GOT3 (cell line): ENCODE measurements around the gene CAB39L.

Experiments
- DNase-seq: peaks from one replicate; lab custom pipeline; 2025; ENCODE audit warnings: mixed read lengths; lab: John Stamatoyannopoulos, UW

CAB39L gene

DNA sequence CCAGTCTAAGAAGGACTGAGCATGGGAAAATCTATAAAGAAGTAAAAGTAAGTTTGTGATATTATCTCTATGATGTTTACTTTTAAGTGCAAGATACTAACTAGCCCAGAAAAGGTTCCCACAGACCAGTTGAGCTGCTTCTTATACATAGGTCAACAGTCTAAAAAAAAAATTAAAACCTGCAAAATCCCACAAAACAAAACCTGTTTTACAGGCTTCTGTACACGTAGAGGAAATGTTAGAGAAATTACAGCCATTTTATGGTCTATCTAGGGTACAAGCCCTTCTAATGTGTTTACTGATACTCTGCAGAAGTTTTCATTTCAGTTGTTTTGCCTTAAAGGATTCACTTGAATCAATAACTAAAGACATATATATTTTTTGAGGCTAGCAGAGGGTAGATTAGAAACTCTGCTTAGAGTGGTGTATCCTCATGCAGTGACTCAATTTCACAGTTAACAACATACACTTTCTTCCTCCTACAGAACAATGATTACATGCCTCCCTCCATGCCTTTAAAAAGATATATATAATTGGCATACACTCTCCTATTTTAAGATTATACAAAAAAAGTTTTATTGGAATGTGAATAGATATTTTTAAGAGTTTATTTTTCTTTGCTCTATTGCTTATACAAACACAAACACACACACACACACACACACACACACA lies 43.9 kb downstream of the CAB39L start:
- no peak for DNase-seq

DNA sequence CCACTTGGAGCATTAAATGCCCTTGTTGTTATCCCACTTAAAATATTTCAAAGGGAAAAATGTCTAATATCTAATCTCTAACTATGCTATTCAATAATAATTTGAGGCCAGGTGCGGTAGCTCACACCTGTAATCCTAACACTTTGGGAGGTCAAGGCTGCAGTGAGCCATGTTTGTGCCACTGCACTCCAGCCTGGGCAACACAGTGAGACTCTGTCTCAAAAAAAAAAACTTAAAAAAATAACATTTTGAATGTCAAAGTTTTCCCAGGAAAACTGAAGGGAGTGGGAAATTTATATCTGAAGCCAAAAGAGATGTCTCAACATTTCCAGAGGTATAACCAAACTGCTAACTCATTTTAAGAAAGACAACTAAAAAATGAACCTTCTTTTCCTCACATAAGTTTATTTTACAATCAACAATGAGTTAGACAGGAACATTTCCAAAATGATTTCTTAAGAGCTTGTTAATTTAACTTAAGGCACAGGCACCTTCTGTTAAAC lies 47.9 kb downstream of the CAB39L start:
- no peak for DNase-seq

DNA sequence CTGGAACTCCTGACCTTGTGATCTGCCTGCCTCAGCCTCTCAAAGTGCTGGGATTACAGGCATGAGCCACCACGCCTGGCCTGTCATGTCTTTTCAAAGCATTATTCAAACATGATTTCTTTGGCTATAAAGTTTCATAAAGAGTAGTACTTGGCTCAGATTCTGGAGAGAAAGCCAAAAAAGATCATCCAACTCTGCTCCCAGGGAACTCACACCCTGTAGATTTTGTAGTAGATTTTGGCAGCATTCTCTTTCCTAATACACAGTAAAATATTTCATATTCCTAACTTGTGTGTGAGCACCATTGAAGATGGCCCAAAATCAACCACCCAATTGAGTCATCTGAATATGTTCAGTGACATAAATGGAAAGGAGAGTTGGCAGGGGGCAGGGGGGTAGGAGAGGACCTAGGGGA lies 48.4 kb downstream of the CAB39L start:
- DNase-seq = no peak

DNA sequence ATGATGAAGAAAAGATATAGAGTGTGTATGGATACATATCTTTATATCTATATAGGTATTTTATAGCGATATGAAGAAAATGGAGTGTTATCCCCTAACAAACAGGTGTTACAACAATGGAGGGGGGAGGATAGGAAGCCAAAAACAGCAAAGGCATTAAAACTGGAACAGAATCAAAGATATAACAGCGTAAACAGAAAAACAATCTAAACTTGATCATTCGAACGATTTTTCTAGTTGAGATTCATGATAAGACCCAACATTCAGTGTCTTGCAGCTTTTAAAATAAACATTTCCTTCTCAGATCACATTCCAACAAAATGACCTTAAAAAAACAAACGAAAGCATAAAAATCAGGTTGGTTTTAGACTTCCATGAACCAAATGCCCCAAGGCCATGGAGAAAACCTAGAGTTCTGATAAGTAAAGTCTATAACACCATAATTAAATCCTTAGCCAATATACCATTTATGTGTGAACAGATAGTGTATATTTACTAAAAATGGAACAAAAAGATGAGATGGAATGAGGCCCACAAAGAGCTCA lies 55.7 kb downstream of the CAB39L start:
- no peak for DNase-seq

DNA sequence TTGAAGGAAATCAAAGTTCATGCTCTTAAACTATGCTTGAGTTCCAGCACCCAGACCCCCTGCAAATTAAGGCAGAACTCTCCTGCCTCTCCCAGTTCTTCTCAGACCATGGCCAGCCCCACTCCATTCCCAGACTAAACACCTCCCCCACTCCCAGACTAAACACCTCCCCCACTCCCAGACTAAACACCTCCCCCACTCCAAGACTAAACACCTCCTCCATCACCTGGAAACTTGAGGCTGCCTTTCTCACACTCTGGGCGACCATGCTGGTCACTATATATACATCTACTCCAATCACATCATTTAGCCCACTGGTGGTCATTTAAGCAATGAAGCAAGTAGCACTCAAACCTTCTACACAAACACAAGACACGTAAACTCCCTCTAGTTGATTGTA lies 57.2 kb downstream of the CAB39L start:
- no peak for DNase-seq

DNA sequence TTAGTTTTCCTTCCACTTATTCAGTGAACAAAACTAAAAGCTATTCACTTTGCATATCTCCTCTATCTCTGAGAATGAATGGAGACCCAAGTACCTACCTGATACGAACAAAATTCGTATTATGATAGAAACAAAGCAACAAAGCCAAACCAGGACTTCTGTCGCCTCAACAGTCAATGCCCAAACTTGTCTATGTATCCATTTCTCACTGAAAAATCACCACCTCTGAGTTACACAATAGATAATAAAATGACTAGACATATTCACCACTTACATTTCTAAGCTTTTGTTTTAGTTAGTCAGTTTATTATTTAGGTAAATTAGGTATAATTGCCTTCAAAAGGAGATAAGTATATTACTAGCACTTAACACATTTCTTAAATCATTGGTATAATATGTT lies 67.7 kb downstream of the CAB39L start:
- no peak for DNase-seq

DNA sequence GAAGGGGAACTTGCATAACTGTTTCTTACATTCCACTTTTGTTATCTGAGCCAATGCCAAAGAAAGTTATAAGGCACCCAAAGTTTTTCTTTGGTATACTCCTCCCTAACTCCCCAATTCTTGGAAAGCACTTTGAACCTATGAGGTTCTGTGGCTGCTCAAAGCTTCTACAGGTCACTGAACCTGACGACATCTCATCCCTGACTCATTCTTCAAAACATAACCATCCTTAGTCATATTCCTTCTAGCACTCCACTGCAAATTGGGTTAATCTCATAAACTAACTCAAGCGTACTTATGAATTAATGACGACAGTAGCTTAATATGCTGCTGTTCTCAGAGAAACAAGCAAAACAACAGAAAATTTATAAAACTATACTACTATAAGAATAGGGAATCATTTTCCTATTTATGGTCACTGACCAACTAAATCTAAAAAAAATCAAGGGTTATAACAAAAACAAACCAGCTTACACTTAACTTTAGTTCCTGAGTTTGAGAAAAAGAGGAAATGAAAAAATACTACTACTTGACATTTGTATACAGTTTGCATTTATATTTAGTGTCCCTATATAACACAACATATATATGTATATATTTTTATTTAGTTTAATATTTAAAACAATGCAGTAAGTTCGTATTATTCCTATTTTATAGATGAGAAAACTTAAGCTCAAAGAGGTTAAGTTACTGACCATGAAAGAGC lies 69.1 kb downstream of the CAB39L start:
- no peak for DNase-seq

DNA sequence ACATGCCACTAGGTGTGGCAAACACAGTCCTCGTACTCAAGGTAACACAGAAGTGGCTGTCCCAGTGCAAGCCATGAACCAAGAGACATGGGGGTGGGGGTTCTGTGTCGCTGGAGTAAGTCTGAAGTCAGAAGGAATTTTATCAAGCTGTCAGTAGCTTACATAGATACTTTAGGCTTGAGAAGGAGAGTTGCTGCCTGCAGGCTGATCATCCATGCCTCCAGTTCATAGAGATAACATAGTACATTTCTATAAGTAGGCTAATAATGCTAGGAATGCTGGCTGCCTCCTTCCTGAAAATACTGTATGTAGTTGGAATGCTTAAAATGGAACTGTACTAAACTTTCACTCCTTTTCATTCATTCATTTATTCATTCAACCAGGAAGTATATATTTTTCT lies 70.1 kb downstream of the CAB39L start:
- DNase-seq = no peak

DNA sequence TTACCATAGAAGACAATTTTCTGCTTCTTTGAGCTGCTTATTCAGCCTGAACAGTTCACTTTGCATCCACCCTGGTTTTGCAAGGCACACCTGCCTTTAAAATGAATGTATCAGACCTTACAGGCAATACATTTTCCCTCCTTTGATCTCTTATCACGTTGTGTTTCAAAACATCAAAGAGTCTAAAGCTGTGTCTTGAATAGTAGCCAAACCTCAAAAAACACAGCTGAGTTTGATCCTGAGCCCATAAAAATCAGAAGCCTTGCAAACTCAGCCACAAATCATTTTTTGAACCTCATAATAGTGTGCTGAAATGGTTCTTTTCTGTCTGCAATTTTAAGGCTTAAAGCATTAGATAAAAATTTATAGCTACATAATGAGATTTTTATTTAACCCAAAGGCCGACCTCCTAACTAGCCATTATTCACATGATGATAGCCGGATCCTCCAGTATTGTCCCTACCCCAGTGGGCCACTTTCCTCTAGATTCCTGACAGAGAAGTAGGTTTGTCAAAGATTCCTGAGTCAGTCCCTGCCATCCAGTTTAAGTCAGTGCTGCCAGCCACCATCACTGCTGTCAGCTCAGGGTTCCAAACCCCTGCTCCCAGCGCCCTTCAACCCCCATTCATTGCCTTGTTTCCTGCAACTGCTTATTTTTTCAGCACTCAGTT lies 71.8 kb downstream of the CAB39L start:
- no peak for DNase-seq

DNA sequence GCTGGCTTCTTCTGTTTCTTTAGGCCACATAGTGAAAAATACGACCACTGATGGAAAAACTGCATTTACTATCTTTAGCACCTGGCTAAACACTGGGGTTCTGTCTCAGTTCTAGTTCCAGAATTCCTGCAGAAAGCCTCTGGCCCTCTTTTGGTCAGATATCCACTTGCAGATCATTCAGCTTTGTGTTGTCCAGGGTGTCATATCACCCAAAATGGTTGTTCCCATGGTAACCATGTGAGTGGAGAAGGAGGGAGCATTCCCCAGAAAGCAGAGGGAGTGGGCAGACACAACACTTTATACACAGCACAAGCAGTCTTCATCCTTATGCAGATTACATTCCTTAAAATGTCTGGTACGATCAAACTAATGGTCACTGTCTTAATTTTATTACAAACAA lies 73.5 kb downstream of the CAB39L start:
- no peak for DNase-seq

DNA sequence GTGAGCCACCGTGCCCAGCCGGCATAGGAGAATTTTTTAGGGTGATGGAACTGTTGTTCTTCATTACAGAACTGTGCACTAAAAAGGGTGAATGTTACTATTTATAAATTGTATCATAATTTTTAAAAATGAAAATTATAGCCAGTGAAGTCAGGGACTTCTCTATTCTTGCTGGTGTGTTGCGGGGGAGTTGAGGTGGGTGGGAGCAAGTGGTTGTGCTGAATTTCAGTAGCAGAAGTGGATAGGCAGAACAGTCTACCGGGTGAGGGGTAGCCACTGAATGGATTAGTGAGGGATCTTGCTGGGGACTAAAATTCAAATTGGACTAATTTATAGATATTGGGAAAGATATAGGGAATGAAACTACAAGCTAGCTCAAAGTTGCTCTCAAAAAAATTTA lies 74.0 kb downstream of the CAB39L start:
- DNase-seq = no peak

DNA sequence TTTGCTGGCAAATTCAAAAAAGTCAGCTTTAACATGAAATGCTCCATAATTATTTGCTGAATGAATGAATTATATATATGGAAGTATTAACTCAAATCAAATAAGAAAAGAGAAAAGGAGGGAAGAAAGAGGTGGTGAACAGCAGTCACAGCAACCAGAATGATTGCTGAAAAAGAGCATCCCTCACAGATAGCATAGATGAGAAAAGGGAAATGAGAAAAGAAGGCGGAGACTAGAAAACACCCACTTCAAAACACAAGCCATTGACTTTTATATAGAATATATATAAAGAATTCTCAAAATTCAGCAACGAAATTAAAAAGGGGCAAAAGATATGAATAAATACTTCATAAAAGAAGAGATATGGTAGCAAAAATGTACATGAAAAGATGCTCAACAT lies 75.2 kb downstream of the CAB39L start:
- DNase-seq = no peak

DNA sequence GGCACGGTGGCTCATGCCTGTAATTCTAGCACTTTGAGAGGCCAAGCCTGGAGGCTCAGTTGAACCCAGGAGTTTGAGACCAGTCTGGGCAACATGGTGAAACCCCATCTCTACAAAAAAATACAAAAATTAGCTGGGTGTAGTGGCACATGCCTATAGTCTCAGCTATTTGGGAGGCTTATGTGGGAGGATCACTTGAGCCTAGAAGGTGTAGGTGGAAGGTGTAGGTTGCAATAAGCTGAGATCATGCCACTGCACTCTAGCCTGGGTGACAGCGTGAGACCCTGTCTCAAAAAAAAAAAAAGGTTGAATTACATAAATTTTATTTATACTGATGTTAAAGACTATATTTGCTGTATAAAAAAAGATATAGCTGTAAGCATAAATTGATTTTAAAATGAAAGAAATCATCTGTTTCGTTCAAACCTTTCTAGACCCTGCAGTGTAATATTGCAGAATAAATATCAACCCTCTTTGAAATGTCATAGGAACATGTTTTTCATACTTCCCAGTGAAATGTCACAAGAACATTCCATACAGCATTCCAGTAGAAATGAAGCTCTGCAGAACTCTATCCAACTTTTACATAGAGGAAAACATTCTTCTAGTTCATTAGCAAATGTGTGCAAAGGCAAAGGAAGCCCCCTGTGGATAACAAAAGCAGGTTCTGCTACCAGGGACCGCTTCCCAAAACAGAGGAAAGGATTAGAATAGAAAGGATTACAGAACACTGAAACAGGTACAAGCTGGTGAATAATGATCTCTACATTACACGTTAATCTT lies 76.0 kb downstream of the CAB39L start:
- no peak for DNase-seq

DNA sequence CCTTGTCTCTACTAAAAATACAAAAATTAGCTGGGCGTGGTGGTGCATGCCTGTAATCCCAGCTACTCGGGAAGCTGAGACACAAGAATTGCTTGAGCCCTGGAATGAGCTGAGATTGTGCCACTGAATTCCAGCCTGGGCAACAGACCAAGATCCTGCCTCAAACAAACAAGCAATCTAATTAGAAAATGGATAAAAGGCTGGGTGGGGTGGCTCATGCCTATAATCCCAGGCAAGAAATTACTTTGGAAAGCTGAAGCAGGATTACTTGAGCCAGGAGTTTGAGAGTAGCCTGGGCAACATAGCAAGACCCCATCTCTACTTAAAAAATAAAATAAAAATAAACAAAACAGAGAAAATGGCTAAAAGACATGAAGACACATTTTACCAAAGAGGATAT lies 77.0 kb downstream of the CAB39L start:
- DNase-seq = no peak

DNA sequence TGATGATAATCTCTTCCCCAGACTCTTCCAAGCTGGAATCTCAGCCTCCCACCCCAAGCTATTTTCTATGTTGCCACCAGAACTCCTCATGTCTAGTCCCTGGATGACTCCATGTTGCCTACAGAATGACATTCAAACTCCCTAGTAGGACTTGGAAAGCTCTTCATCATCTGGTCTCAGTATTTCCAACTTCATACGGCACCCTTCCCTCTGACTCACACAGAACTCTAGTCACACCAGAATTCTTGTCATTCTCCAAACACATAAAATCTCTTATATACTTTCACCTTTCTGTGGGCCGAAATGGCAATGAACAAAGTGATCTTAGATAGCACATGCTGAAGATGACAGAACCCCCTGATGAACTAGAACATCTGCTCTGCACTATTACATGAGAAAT lies 86.2 kb downstream of the CAB39L start:
- no peak for DNase-seq

DNA sequence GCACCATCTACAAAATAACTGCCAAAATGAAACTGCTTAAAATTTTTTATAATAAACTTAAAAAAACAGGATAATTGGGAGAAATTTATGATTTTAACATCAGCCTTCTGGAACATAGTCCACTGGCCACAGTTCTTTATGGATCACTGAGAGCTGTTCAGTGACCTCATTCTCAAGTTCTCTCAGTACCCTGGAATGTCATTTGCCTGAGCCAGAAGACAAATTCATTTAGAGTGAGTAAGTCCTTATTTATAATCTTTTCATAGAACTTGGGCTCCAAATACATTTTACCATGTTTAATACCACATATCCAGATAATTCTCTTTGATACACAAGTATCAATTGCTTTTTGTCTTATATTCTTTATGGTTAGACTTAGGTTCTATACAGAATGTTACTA lies 87.6 kb downstream of the CAB39L start:
- no peak for DNase-seq

DNA sequence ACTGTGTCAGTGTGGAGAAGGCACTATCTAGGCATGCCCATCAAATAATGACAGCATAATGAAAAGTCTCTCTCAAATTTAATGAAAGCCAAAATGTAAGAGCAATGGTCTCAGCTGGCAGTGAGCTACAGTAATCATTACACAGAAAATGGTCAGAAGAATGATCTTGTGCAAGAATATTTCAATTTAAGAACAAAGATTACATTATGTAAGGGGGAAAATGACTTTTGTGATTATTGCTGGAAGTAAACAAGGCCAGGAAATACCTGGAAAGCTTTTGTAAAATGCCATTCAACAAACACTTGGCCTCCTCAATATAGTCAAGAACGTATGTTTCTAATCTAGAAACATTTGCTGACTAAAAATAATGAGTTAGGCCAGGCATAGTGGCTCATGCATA lies 89.1 kb downstream of the CAB39L start:
- no peak for DNase-seq

DNA sequence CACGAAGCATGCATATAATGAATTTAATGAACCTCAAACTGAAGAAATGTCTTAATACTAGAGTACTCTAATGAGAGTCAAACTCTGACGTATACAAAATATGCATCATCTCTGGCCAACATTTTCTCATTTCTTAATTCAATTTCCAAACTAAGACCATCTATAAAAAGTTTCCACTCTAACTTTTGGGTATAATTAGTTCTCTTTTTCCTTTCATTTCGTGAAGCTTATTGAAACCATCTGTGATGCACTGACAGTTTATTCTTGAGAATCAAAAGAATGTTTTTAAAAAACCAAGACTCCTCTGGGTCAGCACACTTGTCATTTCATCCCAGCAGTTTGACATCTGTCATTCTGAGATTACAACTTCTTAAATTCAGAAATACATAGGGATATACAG lies 90.0 kb downstream of the CAB39L start:
- no peak for DNase-seq

DNA sequence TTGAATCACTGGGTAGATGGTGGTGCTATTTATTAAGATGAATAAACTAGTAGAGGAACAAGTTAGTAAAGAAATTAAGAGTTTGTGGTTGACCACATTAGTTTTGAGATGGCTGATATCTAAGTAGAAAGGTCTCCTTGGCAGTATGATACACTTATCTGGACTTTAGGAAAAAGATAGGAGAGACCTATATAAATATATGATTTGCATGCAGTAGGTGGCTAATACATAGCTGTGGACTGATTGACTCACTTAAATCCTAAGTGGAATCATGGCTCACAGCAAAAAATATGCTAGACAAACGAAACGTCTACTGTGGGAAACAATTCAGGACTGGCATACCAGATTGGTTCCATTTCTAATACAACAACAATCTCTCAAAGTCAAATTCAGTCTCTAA lies 92.0 kb downstream of the CAB39L start:
- DNase-seq = no peak

DNA sequence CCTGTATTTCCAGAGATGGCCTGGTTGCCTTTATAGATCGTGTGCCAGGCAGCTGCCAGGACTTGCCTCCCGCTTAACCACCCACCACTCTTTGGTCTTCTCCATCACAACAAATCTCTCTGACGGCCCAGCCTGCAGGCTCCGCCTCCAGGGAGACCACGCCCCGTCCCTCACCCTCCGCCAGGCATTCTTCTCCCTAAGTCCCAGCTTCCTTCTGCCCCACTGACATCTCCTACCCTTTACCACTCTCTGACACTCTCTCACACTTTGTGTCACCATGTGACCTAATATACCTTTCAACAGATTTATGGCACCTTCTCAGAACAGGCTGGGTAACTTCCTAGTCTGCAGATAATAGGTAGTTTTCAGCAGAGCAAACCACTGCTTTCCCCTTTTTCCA lies 95.1 kb downstream of the CAB39L start:
- DNase-seq = no peak

DNA sequence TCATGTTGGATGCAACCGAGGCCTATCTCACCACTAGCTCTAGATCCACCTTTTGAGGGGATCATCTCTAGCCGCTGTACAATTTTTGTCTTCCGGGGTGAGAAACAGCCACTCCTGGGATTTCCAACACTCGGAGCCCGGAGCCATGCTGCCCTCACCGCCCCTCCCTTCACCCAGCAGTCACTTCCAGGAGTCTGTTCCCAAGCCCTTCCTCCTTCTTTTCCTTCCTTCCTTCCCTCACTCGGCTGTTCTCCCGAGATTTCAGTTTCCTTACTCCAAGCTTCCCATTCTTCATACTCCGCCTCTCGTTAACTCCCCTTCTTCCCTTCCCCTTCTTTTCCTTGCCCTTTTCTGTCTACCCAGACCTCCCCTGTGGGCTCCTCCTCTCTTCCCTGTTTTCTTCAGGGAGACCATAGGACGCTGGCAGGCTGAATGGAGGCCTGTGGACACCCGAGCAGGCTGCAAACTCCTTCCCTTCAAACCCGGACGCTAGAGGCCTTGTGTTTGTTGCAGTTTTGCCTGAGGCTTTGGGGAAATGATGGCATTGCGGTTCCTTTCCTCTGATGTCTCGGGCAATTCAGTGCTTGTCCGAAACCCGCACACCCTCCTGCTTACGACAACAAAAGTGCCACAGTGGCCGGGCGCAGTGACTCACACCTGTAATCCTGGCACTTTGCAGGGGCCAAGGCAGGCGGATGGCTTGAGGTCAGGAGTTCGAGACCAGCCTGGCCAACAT lies 96.0 kb downstream of the CAB39L start:
- DNase-seq = no peak
